ENCODE data around the gene CDHR4.
"Not testable (repeated sequence)": the region's sequence is repeated elsewhere in the genome, so short reads cannot be mapped to it uniquely, and the experiment has no call there.

Gene CDHR4

GRCh38 chr3:49841126-49841696, 41.5 kb upstream of the CDHR4 start:
- no peak for DNase-seq (ENCODE audit: low read depth)

GRCh38 chr3:49840388-49840787, 40.7 kb upstream of the CDHR4 start:
- no peak for TF ChIP-seq CTCF (IDR thresholded peaks at IDR 0.05; ENCODE audit: control insufficient read depth, insufficient read depth, low read depth, low read length, missing control alignments)
- no peak for DNase-seq (ENCODE audit: low read depth)
- no peak overlapping the region for H3K4me3 ChIP-seq (ENCODE audit: control insufficient read depth, low read depth, low read length)

More at GRCh38 chr3:49841126-49841696, 41.5 kb upstream of the CDHR4 start:
- no peak overlapping the region for H3K4me3 ChIP-seq (ENCODE audit: control insufficient read depth, low read depth, low read length)
- TF ChIP-seq CTCF (IDR thresholded peaks at IDR 0.05; ENCODE audit: control insufficient read depth, insufficient read depth, low read depth, low read length, missing control alignments), result peak; percentile 45

- TF ChIP-seq CTCF (IDR thresholded peaks at IDR 0.05; ENCODE audit: control insufficient read depth, insufficient read depth, low read depth, low read length, missing control alignments), result peak; percentile 89
- DNase-seq (ENCODE audit: low read depth), result peak; percentile 41
- H3K4me3 ChIP-seq (ENCODE audit: control insufficient read depth, low read depth, low read length), result no peak overlapping the region
These were observed 39.6 kb upstream of the CDHR4 start for GRCh38 chr3:49839193-49839809.

GRCh38 chr3:49831341-49831740, 31.7 kb upstream of the CDHR4 start:
- no peak for DNase-seq (ENCODE audit: low read depth)
- H3K4me3 ChIP-seq (ENCODE audit: control insufficient read depth, low read depth, low read length), result no peak overlapping the region
- no peak for TF ChIP-seq CTCF (IDR thresholded peaks at IDR 0.05; ENCODE audit: control insufficient read depth, insufficient read depth, low read depth, low read length, missing control alignments)

GRCh38 chr3:49826016-49826415, 26.3 kb upstream of the CDHR4 start:
- DNase-seq (ENCODE audit: low read depth), result no peak
- no peak for TF ChIP-seq CTCF (IDR thresholded peaks at IDR 0.05; ENCODE audit: control insufficient read depth, insufficient read depth, low read depth, low read length, missing control alignments)
- no peak overlapping the region for H3K4me3 ChIP-seq (ENCODE audit: control insufficient read depth, low read depth, low read length)

GRCh38 chr3:49823131-49823530, 23.5 kb upstream of the CDHR4 start:
- not testable (repeated sequence) for H3K4me3 ChIP-seq (ENCODE audit: control insufficient read depth, low read depth, low read length); DNase-seq (ENCODE audit: low read depth)

- DNase-seq (ENCODE audit: low read depth), result peak; percentile 35
- TF ChIP-seq CTCF (IDR thresholded peaks at IDR 0.05; ENCODE audit: control insufficient read depth, insufficient read depth, low read depth, low read length, missing control alignments), result no peak
- peak within 1 kb of the TSS; percentile 54 for H3K4me3 ChIP-seq (ENCODE audit: control insufficient read depth, low read depth, low read length)
These were observed 14.0 kb upstream of the CDHR4 start, which contains the start of gene UBA7 for GRCh38 chr3:49813497-49814174. UBA7 (minus strand) TSS chr3:49813953; CDS start chr3:49813787, 166 bp downstream.
